Breast epithelium (tissue), 4 donors: Measurements from ENCODE around the gene UBXN2A. TPM values are rescaled to one million over a fixed set of nuclear protein-coding genes. Genes with fewer than 3 reads are reported as not detected.

Experiments
- DNase-seq, 2 donors: peaks; one replicate each; pipeline ENCODE4 v3.0.0-alpha.2; 2019; ENCODE audit warnings: low spot score in 2 of 2
- H3K27ac ChIP-seq, 2 donors: fragments of 200-600 bp; sonication (generic) in 1 of 2; one replicate each; pipeline ENCODE4 v1.5.1; 2016 to 2019; ENCODE audit warnings: mild to moderate bottlenecking in 1 of 2
- H3K27me3 ChIP-seq, 2 donors: fragments of 200-600 bp; sonication (generic) in 1 of 2; one replicate each; pipeline versions ENCODE4 v1.5.1 to v1.6.0; 2017 to 2019; ENCODE audit warnings: control low read depth in 1 of 2, mild to moderate bottlenecking in 1 of 2
- H3K36me3 ChIP-seq: fragments of 200-600 bp; one replicate; pipeline ENCODE4 v1.5.1; 2019
- H3K4me1 ChIP-seq, 2 donors: fragments of 200-600 bp; sonication (generic); one replicate each; pipeline ENCODE4 v1.5.1; 2016 to 2019; ENCODE audit warnings: control low read depth in 1 of 2
- H3K4me3 ChIP-seq, 3 donors: fragments of 200-600 bp; sonication (generic); 1 replicate in 2 of 3; 2 replicates in 1 of 3; pipeline ENCODE4 v1.5.1; 2016 to 2019; ENCODE audit warnings: mild to moderate bottlenecking in 3 of 3, moderate library complexity in 2 of 3
- H3K9me3 ChIP-seq, 2 donors: fragments of 200-600 bp; sonication (generic) in 1 of 2; one replicate each; pipeline ENCODE4 v1.5.1; 2016 to 2019; ENCODE audit warnings: control low read depth in 1 of 2
- CTCF ChIP-seq, 3 donors: fragments of 450-650 bp; IDR thresholded peaks; one replicate each; pipeline ENCODE4 v1.5.1; 2016 to 2017; ENCODE audit warnings: antibody characterized with exemption in 3 of 3, mild to moderate bottlenecking in 3 of 3, moderate library complexity in 3 of 3
- POLR2A ChIP-seq: fragments of 450-650 bp; IDR thresholded peaks from one replicate; pipeline ENCODE4 v1.6.1; 2016; ENCODE audit warnings: antibody characterized with exemption, mild to moderate bottlenecking, moderate library complexity
- POLR2AphosphoS5 ChIP-seq, 3 donors: sonication (generic); formaldehyde crosslinking; IDR thresholded peaks; one replicate each; pipeline ENCODE4 v1.6.1; 2017; ENCODE audit warnings: antibody characterized with exemption in 3 of 3
- intact Hi-C: fragments of 100-400 bp; cut with DNase I; formaldehyde crosslinking; loops from one replicate; pipeline ENCODE4 v1.15.1; 2023; ENCODE audit warnings: low total_unique reads
- total RNA-seq, 3 donors: library from RNA; depleted of rRNA; stranded (reverse); fragments of >200 nt; gene quantifications; one replicate each; pipeline ENCODE4 v1.1.0, GENCODE V29; 2016

The UBXN2A gene
- total RNA-seq, 3 donors from 2014 or later, result 13.0 to 22.0 (median 16.4) TPM

- intact Hi-C loops, result no loop called here
Measured at GRCh38 chr2:24017711-24018110, 77.4 kb downstream of the UBXN2A start.

DNA sequence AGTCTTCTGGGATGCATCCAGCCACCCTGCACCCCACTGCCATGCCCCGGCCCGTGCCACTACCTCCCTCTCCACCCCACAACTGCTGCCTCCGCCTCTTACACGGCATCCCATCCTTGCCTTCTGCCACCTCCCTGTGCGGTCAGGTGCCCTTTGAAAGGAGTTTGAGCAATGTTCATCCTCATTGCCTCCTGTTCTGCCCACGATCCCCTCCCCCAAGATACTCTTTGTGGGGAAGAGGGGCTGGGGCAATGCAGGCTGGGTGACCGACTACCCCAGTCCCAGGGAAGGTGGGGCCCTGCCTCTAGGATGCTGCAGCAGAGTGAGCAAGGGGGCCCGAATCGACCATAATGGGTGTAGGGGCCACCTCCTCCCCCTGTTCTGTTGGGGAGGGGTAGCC is 78.0 kb downstream of the UBXN2A start:
- Histone ChIP-seq H3K4me3 (no peak overlapping the region), H3K27me3 (no peaks in the 10 kb centered on the region)
- intact Hi-C loops, result no loop called here

More at GRCh38 chr2:24017711-24018110, 77.4 kb downstream of the UBXN2A start:
- H3K4me1 ChIP-seq, result no peaks in the 10 kb centered on the region
- H3K36me3 ChIP-seq, result no peaks in the 10 kb centered on the region
- H3K9me3 ChIP-seq, result no peaks in the 10 kb centered on the region
- H3K27me3 ChIP-seq, result no peaks in the 10 kb centered on the region
- H3K27ac ChIP-seq, result no peak overlapping the region
- TF ChIP-seq CTCF (IDR thresholded peaks at IDR 0.05) (no peak), POLR2A (no peak), POLR2AphosphoS5 (IDR thresholded peaks at IDR 0.05) (no peak)
- DNase-seq, result no peak
- H3K4me3 ChIP-seq, result no peak overlapping the region

DNA sequence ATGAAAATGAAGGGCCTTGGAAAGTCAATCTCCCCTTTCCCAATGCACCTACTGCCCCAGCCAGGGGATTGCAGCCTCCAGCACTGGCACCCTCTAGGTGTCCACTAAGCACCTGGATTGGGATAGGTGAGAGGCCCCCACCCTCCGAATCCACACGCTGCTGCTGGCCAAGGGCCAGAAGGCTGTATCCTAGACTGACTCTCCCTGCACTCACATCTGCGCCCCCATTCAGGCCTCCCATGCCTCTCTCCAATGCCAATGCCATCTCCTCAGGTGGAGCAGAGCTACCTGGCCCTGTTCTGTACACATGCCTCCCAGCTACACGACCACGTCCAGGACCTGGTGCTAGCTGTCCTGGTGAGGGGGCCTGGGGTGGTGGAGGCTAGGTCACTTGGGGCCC is 79.5 kb downstream of the UBXN2A start:
- H3K4me3 ChIP-seq, result no peak overlapping the region
- intact Hi-C loops, result no loop called here
- no peaks in the 10 kb centered on the region for H3K4me1 ChIP-seq
- H3K9me3 ChIP-seq, result no peaks in the 10 kb centered on the region
- H3K27me3 ChIP-seq, result no peaks in the 10 kb centered on the region
- DNase-seq, result no peak
- no peak overlapping the region for H3K27ac ChIP-seq
- H3K36me3 ChIP-seq, result no peaks in the 10 kb centered on the region
- TF ChIP-seq POLR2A, result no peak
- no peak for TF ChIP-seq CTCF (IDR thresholded peaks at IDR 0.05)
- no peak for TF ChIP-seq POLR2AphosphoS5 (IDR thresholded peaks at IDR 0.05)

More for the DNA sequence above, 78.0 kb downstream of the UBXN2A start:
- Histone ChIP-seq H3K27ac (no peak overlapping the region), H3K36me3 (no peaks in the 10 kb centered on the region), H3K9me3 (no peaks in the 10 kb centered on the region), H3K4me1 (no peaks in the 10 kb centered on the region)
- TF ChIP-seq POLR2A (no peak), POLR2AphosphoS5 (IDR thresholded peaks at IDR 0.05) (no peak), CTCF (IDR thresholded peaks at IDR 0.05) (no peak)
- no peak for DNase-seq

DNA sequence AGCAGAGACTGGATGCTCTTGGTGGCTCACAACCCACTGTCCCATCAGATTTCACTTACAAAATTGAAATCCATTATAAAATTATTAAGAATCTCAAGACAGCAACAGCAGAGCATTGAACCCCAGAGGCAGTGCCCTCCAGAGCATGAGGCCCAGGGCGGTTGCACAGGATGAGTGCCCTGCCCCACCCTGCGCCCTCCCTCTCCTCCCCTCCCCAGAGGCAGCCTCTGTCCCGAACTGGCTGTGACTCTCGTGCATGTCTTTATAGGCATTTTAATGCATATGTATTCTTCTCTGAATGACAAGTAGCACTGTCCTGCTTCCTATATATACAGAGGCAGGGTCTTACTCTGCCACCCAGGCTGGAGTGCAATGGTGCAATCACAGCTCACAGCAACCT is 80.0 kb downstream of the UBXN2A start:
- no peak for DNase-seq

More for the DNA sequence above, 80.0 kb downstream of the UBXN2A start:
- TF ChIP-seq POLR2AphosphoS5 (IDR thresholded peaks at IDR 0.05) (no peak), POLR2A (no peak), CTCF (IDR thresholded peaks at IDR 0.05) (no peak)
- Histone ChIP-seq H3K27ac (no peak overlapping the region), H3K9me3 (no peaks in the 10 kb centered on the region), H3K4me1 (no peaks in the 10 kb centered on the region), H3K27me3 (no peaks in the 10 kb centered on the region), H3K36me3 (no peaks in the 10 kb centered on the region), H3K4me3 (no peak overlapping the region)
- intact Hi-C loops, result no loop called here
